OCI-LY1 (cell line): ENCODE measurements around the gene CDH23.

Experiments used
- H2AFZ ChIP-seq: fragments of 200-600 bp; sonication (generic), shearing (Covaris generic); 2 replicates; pipeline ENCODE4 v1.6.0; 2014; ENCODE audit warnings: antibody characterized with exemption, mild to moderate bottlenecking, low read length
- H3F3A ChIP-seq: fragments of 200-600 bp; sonication (generic), shearing (Covaris generic); 2 replicates; pipeline ENCODE4 v1.6.0; 2014; ENCODE audit warnings: mild to moderate bottlenecking, antibody characterized with exemption, low read length, moderate library complexity; ENCODE audit not compliant: insufficient read depth
- H3K27ac ChIP-seq: fragments of 200-600 bp; sonication (generic); 2 replicates; pipeline ENCODE4 v1.5.1; 2014; ENCODE audit warnings: low read length, mixed run types, mild to moderate bottlenecking, low read depth; ENCODE audit not compliant: poor library complexity, severe bottlenecking
- H3K27me3 ChIP-seq: fragments of 200-600 bp; sonication (generic); 2 replicates; pipeline ENCODE4 v1.6.0; 2014; ENCODE audit warnings: antibody characterized with exemption, mild to moderate bottlenecking, low read length, moderate library complexity; ENCODE audit not compliant: insufficient read depth
- H3K36me3 ChIP-seq: fragments of 200-600 bp; sonication (generic); 2 replicates; pipeline ENCODE4 v1.6.1; 2014; ENCODE audit warnings: mild to moderate bottlenecking, antibody characterized with exemption, low read length, moderate library complexity, mixed read lengths; ENCODE audit not compliant: insufficient read depth
- H3K4me1 ChIP-seq: fragments of 200-600 bp; sonication (generic); 2 replicates; pipeline ENCODE4 v1.5.1; 2014; ENCODE audit warnings: mild to moderate bottlenecking, low read length, moderate library complexity; ENCODE audit not compliant: insufficient read depth, severe bottlenecking
- H3K4me2 ChIP-seq: fragments of 200-600 bp; sonication (generic), shearing (Covaris generic); 2 replicates; pipeline ENCODE4 v1.6.1; 2014; ENCODE audit warnings: low read length
- H3K4me3 ChIP-seq: fragments of 200-600 bp; sonication (generic); 2 replicates; pipeline ENCODE4 v1.5.1; 2014; ENCODE audit warnings: low read length, low read depth, mild to moderate bottlenecking, mixed read lengths; ENCODE audit not compliant: poor library complexity, severe bottlenecking
- H3K79me2 ChIP-seq: fragments of 200-600 bp; shearing (Covaris generic); 2 replicates; pipeline ENCODE4 v1.6.1; 2016; ENCODE audit warnings: mixed run types, low read length, mixed read lengths; ENCODE audit not compliant: insufficient read depth
- H3K9ac ChIP-seq: fragments of 200-600 bp; sonication (generic), shearing (Covaris generic); 2 replicates; pipeline ENCODE4 v1.6.1; 2014; ENCODE audit warnings: mild to moderate bottlenecking, low read length, mixed read lengths
- H3K9me2 ChIP-seq: fragments of 200-600 bp; sonication (generic), shearing (Covaris generic); 2 replicates; pipeline ENCODE4 v1.6.1; 2014; ENCODE audit warnings: low read depth, mild to moderate bottlenecking, low read length, mixed read lengths
- H3K9me3 ChIP-seq: fragments of 200-600 bp; shearing (Covaris generic); 2 replicates; pipeline ENCODE4 v1.6.1; 2014; ENCODE audit warnings: low read length, mixed read lengths
- H4K20me1 ChIP-seq: fragments of 200-600 bp; sonication (generic), shearing (Covaris generic); 2 replicates; pipeline ENCODE4 v1.6.0; 2016; ENCODE audit warnings: mild to moderate bottlenecking, low read length; ENCODE audit not compliant: insufficient read depth
- EZH2 ChIP-seq: fragments of 200-600 bp; sonication (generic), shearing (Covaris generic); IDR thresholded peaks from 2 replicates; pipeline ENCODE4 v1.8.0; 2017; ENCODE audit warnings: borderline replicate concordance, mixed run types, mild to moderate bottlenecking, antibody characterized with exemption, low read length, moderate library complexity, mixed read lengths
- TF ChIP-seq, protein P1 (sequence below): fragments of 200-600 bp; sonication (generic), shearing (Covaris generic); IDR thresholded peaks from 2 replicates; pipeline ENCODE4 v1.5.1; 2017; ENCODE audit warnings: mild to moderate bottlenecking, antibody characterized with exemption, low read length, moderate library complexity, mixed read lengths

CDH23 gene

GRCh38 chr10:71631007-71631861 is 234.5 kb downstream of the CDH23 start:
- H3K9me3 ChIP-seq, result no peaks in the 10 kb centered on the region
- no peaks in the 10 kb centered on the region for H4K20me1 ChIP-seq
- H3F3A ChIP-seq, result no peaks in the 10 kb centered on the region
- H3K36me3 ChIP-seq, result no peaks in the 10 kb centered on the region
- H2AFZ ChIP-seq, result no peak overlapping the region
- peaks cover 6% of the 10 kb centered on the region for H3K27me3 ChIP-seq
- H3K4me1 ChIP-seq, result no peaks in the 10 kb centered on the region
- no peaks in the 10 kb centered on the region for H3K9me2 ChIP-seq
- H3K27ac ChIP-seq, result no peak overlapping the region
- H3K79me2 ChIP-seq, result no peaks in the 10 kb centered on the region
- no peak overlapping the region for H3K4me3 ChIP-seq
- no peak overlapping the region for H3K9ac ChIP-seq
- TF ChIP-seq, protein P1, sequence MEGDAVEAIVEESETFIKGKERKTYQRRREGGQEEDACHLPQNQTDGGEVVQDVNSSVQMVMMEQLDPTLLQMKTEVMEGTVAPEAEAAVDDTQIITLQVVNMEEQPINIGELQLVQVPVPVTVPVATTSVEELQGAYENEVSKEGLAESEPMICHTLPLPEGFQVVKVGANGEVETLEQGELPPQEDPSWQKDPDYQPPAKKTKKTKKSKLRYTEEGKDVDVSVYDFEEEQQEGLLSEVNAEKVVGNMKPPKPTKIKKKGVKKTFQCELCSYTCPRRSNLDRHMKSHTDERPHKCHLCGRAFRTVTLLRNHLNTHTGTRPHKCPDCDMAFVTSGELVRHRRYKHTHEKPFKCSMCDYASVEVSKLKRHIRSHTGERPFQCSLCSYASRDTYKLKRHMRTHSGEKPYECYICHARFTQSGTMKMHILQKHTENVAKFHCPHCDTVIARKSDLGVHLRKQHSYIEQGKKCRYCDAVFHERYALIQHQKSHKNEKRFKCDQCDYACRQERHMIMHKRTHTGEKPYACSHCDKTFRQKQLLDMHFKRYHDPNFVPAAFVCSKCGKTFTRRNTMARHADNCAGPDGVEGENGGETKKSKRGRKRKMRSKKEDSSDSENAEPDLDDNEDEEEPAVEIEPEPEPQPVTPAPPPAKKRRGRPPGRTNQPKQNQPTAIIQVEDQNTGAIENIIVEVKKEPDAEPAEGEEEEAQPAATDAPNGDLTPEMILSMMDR, result no peak
- no peak for TF ChIP-seq EZH2
- H3K4me2 ChIP-seq, result no peak overlapping the region

DNA sequence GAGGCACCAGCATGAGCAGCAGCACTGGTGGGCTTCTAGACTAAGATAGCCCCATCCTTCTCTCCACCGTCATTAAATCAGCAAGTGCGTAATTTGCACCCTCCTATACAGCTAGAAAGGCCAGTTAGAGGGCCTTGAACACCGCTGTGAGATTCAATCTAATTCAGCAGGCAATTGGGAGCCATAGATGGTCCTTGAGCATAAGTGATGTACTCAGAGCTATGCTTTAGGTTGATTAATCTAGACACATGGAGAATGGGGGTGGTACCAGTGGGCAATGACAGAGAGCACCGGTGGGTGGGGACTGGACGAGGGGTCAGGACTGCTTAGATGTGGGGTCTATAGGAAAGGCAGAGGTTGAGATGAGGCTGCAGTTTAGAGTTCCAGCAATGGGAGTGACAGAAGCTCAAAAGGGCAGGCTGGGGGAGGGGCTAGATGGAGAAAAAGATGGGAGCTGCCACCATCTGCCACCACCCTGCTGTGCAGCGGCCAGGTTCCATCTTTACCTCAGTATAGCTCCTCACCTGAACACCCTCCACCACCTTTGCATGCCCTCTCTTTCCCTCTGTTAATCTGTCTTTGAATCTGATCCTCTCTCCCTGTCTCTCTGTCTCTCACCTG is 235.6 kb downstream of the CDH23 start:
- no peaks in the 10 kb centered on the region for H3K36me3 ChIP-seq
- H3K27me3 ChIP-seq, result peaks cover 9% of the 10 kb centered on the region
- H3K9ac ChIP-seq, result no peak overlapping the region
- no peaks in the 10 kb centered on the region for H3K4me1 ChIP-seq
- no peaks in the 10 kb centered on the region for H3K79me2 ChIP-seq
- no peak overlapping the region for H3K4me3 ChIP-seq
- TF ChIP-seq, protein P1, result no peak
- TF ChIP-seq EZH2, result no peak
- no peaks in the 10 kb centered on the region for H4K20me1 ChIP-seq
- H3K9me3 ChIP-seq, result no peaks in the 10 kb centered on the region
- no peaks in the 10 kb centered on the region for H3F3A ChIP-seq
- H3K9me2 ChIP-seq, result no peaks in the 10 kb centered on the region
- H3K4me2 ChIP-seq, result no peak overlapping the region
- no peak overlapping the region for H2AFZ ChIP-seq
- no peak overlapping the region for H3K27ac ChIP-seq

DNA sequence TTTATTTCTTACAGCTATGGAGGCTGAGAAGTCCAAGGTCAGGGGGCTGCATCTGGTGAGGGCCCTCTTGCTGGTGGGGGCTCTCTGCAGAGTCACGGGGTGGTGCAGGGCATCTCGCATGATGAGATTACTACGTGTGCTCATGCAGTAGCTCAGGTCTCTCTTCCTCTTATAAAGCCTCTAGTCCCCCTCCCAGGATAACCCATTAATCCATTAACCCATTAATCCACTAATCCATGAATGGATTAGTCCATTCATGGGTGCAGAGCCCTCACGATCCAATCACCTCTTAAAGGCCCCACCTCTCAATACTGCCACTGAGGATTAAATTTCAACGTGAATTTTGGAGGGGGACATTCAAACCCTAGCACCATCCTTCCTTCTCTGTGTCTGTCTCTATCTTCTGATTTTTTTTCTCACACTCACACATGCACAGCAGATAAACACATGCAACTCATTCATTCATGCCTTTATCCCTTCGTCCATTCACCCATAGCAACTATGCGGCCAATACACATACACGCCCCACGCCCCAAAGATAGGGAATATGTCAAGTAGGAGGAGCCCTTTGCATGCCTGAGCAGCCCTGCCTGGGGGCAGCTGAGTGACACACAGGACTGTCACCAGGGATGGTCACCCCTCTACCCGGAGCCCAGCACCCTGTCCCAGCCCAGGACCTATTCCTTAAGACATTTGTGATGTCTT is 236.3 kb downstream of the CDH23 start:
- no peaks in the 10 kb centered on the region for H4K20me1 ChIP-seq
- no peak overlapping the region for H2AFZ ChIP-seq
- H3F3A ChIP-seq, result no peaks in the 10 kb centered on the region
- no peaks in the 10 kb centered on the region for H3K36me3 ChIP-seq
- H3K4me2 ChIP-seq, result no peak overlapping the region
- H3K4me3 ChIP-seq, result no peak overlapping the region
- H3K9me3 ChIP-seq, result no peaks in the 10 kb centered on the region
- H3K9me2 ChIP-seq, result no peaks in the 10 kb centered on the region
- no peak overlapping the region for H3K27ac ChIP-seq
- no peaks in the 10 kb centered on the region for H3K79me2 ChIP-seq
- TF ChIP-seq EZH2, result no peak
- TF ChIP-seq, protein P1, result no peak
- H3K9ac ChIP-seq, result no peak overlapping the region
- H3K27me3 ChIP-seq, result peaks cover 4% of the 10 kb centered on the region; the same call in 1 of the 2 replicates
- H3K4me1 ChIP-seq, result peaks cover 4% of the 10 kb centered on the region
